Stimulated activated naive CD8-positive, alpha-beta T cell treated with anti-CD3 and anti-CD28 coated beads, Interleukin-15, Interleukin-2, amounts not matched to agents 100 ng/mL and 50 ng/mL, for 24 hours (primary cell): ENCODE measurements around the gene RASSF4.

Source experiments
- H3K27ac Mint-ChIP-seq: one replicate; pipeline ENCODE4 v1.8.0; 2021; ENCODE audit warnings: mild to moderate bottlenecking, mixed read lengths
- H3K27me3 Mint-ChIP-seq: one replicate; pipeline ENCODE4 v1.8.0; 2021; ENCODE audit warnings: mixed read lengths
- H3K36me3 Mint-ChIP-seq: one replicate; pipeline ENCODE4 v1.8.0; 2021; ENCODE audit warnings: low read depth, mixed read lengths
- H3K4me1 Mint-ChIP-seq: one replicate; pipeline ENCODE4 v1.8.0; 2021; ENCODE audit warnings: low read depth, mixed read lengths
- H3K4me3 Mint-ChIP-seq: one replicate; pipeline ENCODE4 v1.8.0; 2021; ENCODE audit warnings: mild to moderate bottlenecking, mixed read lengths
- H3K9me3 Mint-ChIP-seq: one replicate; pipeline ENCODE4 v1.8.0; 2021; ENCODE audit warnings: mixed read lengths

RASSF4 gene

DNA sequence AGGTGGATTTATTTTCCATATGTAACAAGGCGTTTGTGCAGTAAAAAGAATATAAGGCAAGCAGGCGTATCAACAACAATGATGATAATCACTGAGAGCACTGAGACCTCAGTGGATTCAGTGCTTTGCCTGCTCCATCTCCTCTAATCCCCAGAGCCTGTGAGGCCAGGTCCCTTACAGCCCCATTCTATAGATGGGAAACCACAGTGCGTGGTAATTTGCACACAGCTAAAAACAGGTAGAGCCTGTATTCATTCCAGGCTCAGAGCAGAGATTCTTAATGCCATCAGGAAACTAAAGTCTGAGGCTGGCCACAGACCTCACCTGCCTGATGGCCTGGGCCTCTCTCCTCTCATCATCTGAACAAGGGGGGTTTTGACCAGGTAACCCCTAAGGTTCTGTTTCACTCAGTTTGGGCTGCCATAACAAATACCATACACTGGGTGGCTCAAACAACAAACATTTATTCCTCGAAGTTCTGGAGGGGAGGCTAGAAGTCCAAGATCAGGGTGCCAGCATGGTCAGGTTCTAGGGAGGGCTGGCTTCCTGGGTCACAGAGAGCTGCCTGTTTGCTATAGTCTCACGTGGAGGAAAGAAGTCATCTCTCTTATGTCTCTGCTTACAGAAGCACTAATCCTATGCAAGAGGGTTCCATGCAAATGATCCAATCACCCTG, 10.3 kb upstream of the RASSF4 start:
- H3K4me1 Mint-ChIP-seq, result peaks cover 16% of the 10 kb centered on the region
- H3K36me3 Mint-ChIP-seq, result no peaks in the 10 kb centered on the region
- no peak overlapping the region for H3K27ac Mint-ChIP-seq
- peaks cover 7% of the 10 kb centered on the region for H3K27me3 Mint-ChIP-seq
- H3K9me3 Mint-ChIP-seq, result peaks cover 14% of the 10 kb centered on the region
- H3K4me3 Mint-ChIP-seq, result no peak overlapping the region

DNA sequence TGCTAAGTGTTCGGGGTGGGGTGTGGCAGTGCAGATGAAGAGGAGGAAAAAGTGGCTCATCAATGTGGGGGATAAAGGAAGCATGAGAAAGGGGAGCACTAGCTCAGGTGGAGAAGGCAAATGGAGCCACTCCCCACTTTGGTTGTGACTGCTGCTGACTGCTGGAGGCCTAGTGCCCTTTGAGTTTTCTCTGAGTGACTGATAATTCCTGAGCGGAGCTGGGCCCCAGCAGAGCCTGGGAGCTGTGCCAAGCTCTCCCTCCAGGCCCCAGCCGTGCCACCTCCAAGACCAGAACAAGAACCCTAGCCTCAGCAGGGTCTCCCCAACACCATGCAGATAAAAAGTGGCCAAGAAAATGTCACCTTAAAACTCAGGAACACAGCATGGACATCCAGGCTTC, 9.7 kb upstream of the RASSF4 start:
- Mint-ChIP-seq H3K27ac (no peak overlapping the region), H3K4me1 (peaks cover 16% of the 10 kb centered on the region), H3K27me3 (peaks cover 4% of the 10 kb centered on the region), H3K9me3 (peaks cover 7% of the 10 kb centered on the region), H3K4me3 (no peak overlapping the region), H3K36me3 (no peaks in the 10 kb centered on the region)

DNA sequence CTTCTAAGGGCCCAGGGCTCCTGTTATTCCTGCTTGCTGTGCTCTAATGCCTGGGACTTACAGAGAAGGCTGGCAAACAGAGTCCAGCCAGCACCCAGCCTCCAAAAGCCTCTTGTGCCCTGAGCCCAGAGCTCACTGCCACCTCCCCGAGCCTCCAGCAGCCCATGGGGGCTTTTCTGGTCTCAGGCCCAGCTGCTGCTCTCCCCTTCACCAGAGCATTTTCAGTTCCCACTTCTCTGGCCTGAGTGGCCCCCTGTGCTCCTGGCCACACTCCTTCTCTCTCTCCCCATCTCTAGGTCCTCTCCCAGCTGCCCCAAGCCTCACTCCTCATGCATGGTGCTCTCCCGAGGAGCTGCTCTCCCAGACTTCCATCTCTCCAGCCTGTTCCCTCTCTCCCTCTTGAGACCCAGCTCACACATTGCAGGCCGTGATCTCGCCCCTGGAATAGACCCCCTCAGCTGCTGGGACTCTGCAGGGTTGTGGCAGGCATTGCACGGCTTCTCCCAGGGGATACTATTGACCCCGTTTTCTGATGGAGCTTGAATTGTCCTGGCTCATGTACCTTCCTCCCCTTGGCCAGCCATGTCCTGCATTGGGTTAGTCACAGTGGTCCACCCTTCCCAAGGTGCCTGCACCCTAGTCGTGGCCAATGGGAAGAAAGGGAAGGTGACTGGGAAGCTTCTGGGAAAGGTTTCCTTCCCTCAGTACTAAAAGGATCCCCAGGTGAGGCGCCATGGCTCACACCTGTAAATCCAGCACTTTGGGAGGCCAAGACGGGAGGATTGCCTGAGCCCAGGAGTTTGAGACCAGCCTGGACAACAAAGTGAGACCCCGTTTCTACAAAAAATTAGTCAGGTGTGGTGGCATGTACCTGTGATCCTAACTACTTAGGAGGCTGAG, 9.0 kb upstream of the RASSF4 start:
- peaks cover 3% of the 10 kb centered on the region for H3K9me3 Mint-ChIP-seq
- H3K27me3 Mint-ChIP-seq, result no peaks in the 10 kb centered on the region
- H3K27ac Mint-ChIP-seq, result no peak overlapping the region
- H3K4me3 Mint-ChIP-seq, result no peak overlapping the region
- H3K36me3 Mint-ChIP-seq, result no peaks in the 10 kb centered on the region
- peaks cover 16% of the 10 kb centered on the region for H3K4me1 Mint-ChIP-seq

DNA sequence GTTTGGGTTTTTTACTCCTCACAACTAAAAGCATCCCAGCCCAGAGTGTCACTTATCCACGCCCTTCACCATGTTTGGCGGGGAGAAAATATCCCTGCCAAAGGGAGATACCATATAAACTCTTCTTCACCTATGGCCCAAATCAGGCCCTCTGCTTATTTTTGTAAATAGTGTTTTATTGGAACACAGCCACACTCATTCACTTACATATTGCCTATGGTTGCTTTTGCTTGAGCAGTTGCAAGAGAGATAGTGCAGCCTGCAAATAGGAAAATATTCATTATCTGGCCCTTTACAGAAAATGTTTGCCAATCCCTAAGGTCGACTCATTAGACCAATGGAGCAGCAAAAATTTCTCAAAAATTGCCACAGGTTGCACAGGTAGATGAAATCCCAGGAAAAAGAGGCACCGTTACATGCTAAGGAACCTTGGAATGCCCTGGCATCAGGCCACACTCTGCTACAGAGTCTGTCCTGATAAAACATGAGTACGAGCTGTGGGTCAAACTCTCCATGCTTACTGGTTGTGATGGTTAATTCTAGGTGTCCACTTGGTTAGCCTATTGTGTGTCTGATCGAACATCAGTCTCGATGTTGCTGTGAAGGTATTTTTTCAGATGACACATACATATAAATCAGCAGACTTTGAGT, 7.9 kb upstream of the RASSF4 start:
- peaks cover 13% of the 10 kb centered on the region for H3K4me1 Mint-ChIP-seq
- H3K27ac Mint-ChIP-seq, result no peak overlapping the region
- H3K4me3 Mint-ChIP-seq, result no peak overlapping the region
- H3K36me3 Mint-ChIP-seq, result peaks cover 8% of the 10 kb centered on the region
- H3K27me3 Mint-ChIP-seq, result no peaks in the 10 kb centered on the region
- H3K9me3 Mint-ChIP-seq, result no peaks in the 10 kb centered on the region

DNA sequence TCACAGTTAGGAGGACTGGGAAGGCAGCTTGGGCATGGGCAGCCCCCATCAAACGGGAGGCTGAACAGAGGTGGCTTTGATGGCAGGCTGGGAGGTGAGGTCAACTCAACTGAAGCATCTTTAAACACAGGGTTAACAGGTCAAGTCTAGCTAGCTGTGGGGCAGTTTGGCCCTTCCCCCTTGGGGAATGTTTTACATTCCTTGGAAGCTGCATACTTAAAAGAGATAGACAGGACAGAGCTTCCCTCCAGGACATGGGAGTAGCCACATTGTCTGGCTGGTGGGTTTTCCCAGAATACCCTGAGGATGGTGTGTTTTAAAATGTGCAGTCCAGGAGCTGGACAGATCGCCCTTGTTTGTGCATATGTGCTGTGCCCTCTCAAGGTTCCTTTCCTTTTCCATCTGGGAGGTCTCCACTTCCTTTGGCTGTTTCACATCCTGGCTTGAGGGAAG, 6.8 kb upstream of the RASSF4 start:
- H3K36me3 Mint-ChIP-seq, result peaks cover 12% of the 10 kb centered on the region
- H3K4me1 Mint-ChIP-seq, result peaks cover 11% of the 10 kb centered on the region
- H3K4me3 Mint-ChIP-seq, result no peak overlapping the region
- H3K27ac Mint-ChIP-seq, result no peak overlapping the region
- H3K9me3 Mint-ChIP-seq, result no peaks in the 10 kb centered on the region
- H3K27me3 Mint-ChIP-seq, result no peaks in the 10 kb centered on the region

DNA sequence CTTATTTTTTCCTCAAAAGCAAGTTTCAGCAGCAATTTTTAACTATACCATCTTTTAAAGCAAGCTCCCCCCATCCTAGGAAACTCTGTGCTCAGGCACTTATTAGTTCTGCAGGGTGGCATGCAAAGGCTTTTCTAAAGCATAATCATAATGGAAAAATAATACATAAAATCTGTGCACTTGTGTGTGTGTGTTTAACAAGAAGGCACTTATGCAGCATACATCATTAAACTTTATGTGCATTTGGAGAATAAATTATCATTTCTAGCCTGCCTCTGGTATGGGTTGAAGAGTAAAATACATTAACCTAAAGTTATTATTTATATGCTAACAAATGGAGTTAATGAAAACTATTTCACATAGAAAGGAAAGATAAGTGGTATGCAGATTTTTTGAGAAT, 5.6 kb upstream of the RASSF4 start:
- Mint-ChIP-seq H3K9me3 (no peaks in the 10 kb centered on the region), H3K27ac (no peak overlapping the region)

DNA sequence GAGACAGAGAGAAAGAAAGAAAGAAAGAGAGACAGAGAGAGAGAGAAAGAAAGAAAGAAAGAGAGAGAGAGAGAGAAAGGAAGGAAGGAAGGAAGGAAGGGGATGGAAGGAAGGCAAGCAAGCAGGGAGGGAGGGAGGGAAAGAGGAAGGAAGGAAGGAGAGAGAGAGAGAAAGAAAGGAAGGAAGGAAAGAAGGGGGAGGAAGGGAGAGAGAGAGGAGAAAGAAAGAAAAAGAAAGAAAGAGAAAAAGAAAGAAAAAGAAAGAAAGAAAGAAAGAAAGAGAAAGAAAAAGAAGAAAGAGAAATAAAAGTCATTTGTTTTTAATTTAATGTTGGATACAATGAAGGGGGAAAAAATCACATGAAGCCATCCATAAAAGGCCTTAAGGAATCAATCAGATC, 4.6 kb upstream of the RASSF4 start:
- H3K4me1 Mint-ChIP-seq, result peaks cover 19% of the 10 kb centered on the region

More for the DNA sequence above, 5.6 kb upstream of the RASSF4 start:
- Mint-ChIP-seq H3K4me1 (peaks cover 19% of the 10 kb centered on the region), H3K4me3 (no peak overlapping the region), H3K27me3 (no peaks in the 10 kb centered on the region), H3K36me3 (peaks cover 12% of the 10 kb centered on the region)

DNA sequence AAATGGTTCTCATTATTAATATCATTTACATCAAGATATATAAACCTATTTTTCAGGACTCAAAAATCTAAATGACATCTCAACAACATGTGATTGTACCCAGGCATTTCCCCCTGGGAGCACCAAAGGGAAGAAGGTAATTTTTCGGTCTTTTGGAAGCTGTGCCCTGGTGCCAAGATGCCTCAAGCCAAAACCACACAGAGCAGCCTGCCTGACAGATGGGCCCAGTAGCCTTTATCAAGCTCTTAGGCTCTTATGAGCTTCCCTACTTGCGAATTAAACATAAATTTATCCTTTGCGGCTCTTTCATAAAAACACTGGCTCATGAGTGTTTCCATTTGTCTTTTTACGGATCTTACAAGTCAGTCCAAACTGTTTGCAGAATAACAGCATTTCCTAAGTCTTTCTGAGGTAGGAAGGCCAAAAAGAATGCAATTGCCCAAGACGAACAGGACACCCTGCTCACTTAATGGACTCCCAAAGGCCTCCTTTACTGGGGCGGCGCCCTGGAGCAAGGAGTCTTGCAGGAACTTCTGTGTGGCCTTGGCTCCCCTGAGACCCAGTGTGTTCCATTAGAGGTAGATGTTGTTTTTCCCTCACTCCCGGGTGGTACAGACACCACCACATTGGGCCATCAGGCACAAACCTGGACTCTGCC, 4.1 kb upstream of the RASSF4 start:
- Mint-ChIP-seq H3K27me3 (no peaks in the 10 kb centered on the region), H3K27ac (no peak overlapping the region), H3K36me3 (peaks cover 12% of the 10 kb centered on the region), H3K9me3 (no peaks in the 10 kb centered on the region), H3K4me3 (no peak overlapping the region), H3K4me1 (peaks cover 22% of the 10 kb centered on the region)

More for the DNA sequence above, 4.6 kb upstream of the RASSF4 start:
- Mint-ChIP-seq H3K36me3 (peaks cover 12% of the 10 kb centered on the region), H3K27ac (no peak overlapping the region), H3K4me3 (no peak overlapping the region), H3K9me3 (no peaks in the 10 kb centered on the region), H3K27me3 (no peaks in the 10 kb centered on the region)

DNA sequence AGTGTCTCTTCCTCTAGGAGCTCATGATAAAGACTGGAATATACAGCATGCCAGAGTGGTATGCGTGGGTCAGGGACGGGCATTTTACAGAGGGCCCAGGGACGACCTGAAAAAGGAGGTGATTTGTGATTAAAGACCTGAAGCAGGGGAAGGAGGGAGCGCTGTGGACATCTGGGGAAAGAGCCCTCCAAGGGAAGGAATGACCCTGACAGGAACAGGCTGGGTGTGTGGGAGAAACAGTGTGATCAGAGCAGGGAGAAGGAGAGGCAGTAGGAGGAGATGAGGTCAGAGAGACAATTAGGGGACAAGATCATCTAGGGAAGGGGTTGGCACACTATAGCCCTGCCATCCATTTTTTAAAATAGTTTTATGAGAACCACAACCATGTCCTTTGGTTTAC, 3.4 kb upstream of the RASSF4 start:
- Mint-ChIP-seq H3K4me3 (no peak overlapping the region), H3K4me1 (peaks cover 27% of the 10 kb centered on the region), H3K27ac (no peak overlapping the region), H3K9me3 (no peaks in the 10 kb centered on the region), H3K36me3 (peaks cover 12% of the 10 kb centered on the region), H3K27me3 (no peaks in the 10 kb centered on the region)

DNA sequence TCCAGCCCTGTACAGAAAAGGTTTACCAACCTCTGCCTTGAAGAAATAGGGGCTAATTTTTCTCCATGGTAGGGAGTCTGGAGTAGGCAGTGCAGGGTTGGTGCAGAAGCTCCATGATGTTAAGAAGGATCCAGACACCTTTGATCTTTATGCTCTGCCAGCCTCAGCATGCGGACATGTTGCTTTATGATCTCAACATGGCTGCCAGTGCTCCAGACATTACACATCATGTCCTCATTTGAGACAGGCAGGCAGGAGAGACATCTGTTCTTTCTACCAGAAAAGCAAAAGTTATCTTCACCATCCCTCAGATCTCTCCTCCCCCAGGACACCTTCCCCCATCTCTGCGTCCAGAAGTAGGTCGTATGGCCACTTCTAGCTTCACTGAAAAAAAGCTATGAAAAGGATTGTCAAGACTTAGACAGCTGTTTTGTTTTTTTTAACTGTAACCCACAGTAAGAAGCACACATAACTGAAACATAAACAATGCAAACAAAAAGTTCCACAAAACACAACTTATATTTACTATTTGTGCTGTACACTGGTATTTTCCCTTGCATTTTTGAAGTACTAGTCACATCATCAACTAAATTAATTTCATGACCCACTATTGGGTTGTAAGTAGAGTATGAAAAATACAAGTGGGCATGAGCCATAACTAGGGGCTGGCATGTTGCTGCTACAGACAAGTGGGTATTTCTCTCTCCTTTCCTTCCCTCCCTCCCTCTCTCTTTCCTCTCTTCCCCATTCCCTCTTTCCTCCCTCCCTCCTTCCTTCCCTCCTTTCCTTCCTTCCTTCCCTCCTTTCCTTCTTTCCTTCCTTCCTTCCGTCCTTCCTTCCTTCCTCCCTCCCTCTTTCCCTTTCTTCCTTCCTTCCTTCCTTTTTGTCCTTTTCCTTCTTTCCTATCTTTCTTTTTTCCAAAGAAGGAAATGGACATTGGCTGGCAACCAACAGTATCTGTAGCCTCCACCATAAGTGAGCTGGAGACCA, 2.6 kb upstream of the RASSF4 start:
- peaks cover 27% of the 10 kb centered on the region for H3K4me1 Mint-ChIP-seq
- H3K27me3 Mint-ChIP-seq, result no peaks in the 10 kb centered on the region
- H3K9me3 Mint-ChIP-seq, result no peaks in the 10 kb centered on the region
- H3K27ac Mint-ChIP-seq, result no peak overlapping the region
- H3K4me3 Mint-ChIP-seq, result no peak overlapping the region
- peaks cover 12% of the 10 kb centered on the region for H3K36me3 Mint-ChIP-seq

DNA sequence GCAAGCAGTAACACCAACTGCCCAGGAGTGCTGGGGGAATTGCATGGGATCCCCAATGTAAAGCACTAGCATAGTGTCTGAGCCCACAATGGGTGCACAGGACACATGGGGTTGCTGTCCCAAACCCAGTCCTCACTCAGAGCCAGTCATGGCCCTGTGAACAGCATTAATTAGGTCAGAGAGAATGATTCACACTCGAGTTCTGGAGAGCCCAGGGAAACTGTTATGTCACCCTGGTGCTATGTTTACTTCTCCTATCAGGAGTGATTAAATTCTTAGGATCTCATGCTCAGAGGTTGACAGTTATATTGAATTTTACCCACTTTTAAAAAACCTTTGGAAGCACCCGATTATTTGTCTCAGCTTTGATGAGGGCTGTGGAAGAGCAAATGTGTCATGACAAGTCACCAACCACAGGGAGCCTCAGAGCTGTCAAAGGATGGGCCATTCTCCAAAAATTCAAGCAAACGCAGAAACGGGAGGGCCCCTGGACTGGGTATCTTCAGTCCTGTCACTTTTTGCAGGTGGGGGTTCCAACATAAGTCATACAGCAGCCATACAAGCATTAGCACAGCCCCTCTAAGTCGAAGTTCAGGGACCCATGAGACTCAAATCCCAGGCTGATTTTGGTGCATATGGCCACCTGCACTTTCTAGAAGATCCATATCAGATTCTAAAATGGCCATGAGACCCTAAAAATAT, 1.3 kb upstream of the RASSF4 start:
- peaks cover 36% of the 10 kb centered on the region for H3K4me1 Mint-ChIP-seq
- H3K27me3 Mint-ChIP-seq, result no peaks in the 10 kb centered on the region
- H3K27ac Mint-ChIP-seq, result peak overlapping the region; percentile 29
- H3K36me3 Mint-ChIP-seq, result peaks cover 12% of the 10 kb centered on the region
- H3K4me3 Mint-ChIP-seq, result peak overlapping the region; percentile 84
- no peaks in the 10 kb centered on the region for H3K9me3 Mint-ChIP-seq

DNA sequence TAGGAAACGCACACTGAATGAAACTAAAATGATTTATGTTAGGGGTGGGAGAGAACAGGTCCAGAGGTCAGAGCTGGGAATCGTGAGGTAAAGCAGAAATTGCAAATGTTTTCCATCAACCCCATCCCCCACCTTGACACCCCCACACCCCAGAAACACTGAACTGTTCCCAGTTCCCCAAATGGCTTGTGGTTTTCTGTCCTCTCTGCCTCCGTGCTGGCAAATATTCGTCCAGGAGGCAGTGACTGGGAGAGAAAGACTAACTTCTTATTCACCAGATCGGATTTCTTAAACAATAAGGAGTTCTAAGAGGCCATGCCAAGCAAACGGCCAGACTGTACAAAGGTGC, 730 bp upstream of the RASSF4 start:
- peaks cover 12% of the 10 kb centered on the region for H3K36me3 Mint-ChIP-seq
- peak overlapping the region; percentile 29 for H3K27ac Mint-ChIP-seq

DNA sequence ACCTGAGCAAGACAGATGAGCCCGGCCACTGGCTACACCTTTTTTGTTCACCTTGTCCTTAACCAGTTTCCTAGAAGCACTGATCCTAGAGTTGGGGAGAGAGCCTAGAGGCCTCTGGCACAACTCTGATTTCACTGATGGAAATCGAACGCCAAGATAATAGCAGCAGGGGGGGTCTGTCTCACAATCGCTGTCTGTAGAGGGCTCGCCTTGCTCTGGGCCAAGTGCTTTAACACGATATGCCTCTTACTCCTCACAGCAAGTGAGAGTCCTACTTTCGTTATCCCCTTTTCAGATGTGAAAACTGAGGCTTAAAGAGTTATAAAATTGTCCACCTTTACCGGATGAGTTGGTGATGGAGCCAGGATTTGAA, 472 bp downstream of the RASSF4 start:
- H3K4me1 Mint-ChIP-seq, result peaks cover 47% of the 10 kb centered on the region
- H3K27me3 Mint-ChIP-seq, result no peaks in the 10 kb centered on the region
- H3K27ac Mint-ChIP-seq, result no peak overlapping the region
- peak overlapping the region; percentile 84 for H3K4me3 Mint-ChIP-seq
- H3K36me3 Mint-ChIP-seq, result peaks cover 12% of the 10 kb centered on the region
- no peaks in the 10 kb centered on the region for H3K9me3 Mint-ChIP-seq

More for the DNA sequence above, 730 bp upstream of the RASSF4 start:
- H3K27me3 Mint-ChIP-seq, result no peaks in the 10 kb centered on the region
- H3K4me1 Mint-ChIP-seq, result peaks cover 36% of the 10 kb centered on the region
- H3K4me3 Mint-ChIP-seq, result peak overlapping the region; percentile 84
- H3K9me3 Mint-ChIP-seq, result no peaks in the 10 kb centered on the region
